ENCODE data around the gene SLAMF8. TPM values are rescaled to one million over a fixed set of nuclear protein-coding genes. Genes with fewer than 3 reads are reported as not detected.

The SLAMF8 gene
- total and polyA plus RNA-seq, 2 of the 8 experiments (the other 6 are each of a cell fraction or from before 2014, with no cell fraction given) = not detected

DNA sequence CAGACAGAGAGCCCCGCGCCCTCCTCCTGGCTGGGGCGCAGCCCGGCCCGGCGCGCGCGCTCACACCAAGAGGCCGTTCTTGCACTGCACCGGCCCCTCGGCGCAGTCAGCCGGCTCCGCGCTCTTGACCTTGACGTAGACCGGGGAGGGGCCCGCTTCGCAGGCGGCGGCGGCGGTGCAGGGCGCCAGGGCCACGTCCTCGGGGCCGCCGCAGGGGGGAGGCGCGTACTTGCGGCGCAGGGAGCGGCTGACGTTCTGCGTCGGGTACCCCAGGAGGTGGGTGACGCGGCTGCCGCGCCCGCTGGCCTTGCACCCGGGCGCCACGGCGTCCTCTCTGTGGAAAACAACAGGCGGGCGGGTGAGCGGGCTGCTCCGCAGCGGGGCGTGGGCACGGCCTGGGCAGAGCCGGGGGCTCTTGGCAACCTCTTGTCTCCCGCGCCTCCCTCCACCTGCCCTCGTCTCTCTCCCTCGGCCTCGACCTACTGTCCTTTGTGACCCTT is 28.1 kb downstream of the SLAMF8 start:
- 4% methylated on average over 49 of the region's 59 CpGs; no CpG with 5 or more reads in 1 of the 2 experiments for WGBS, 2 experiments (ENCODE audit: extremely low coverage in 1 of 2, insufficient coverage in 1 of 2, insufficient read length in 1 of 2, insufficient replicate concordance in 2 of 2, low coverage in 1 of 2, low lambda C conversion rate in 2 of 2, missing lambda C conversion rate in 1 of 2)
- POLR2A ChIA-PET (ENCODE audit: partially characterized antibody) = no interaction called here
- Histone ChIP-seq H3K36me3 (ENCODE audit: control insufficient read depth in 2 of 4, insufficient read depth in 4 of 4, low read length in 3 of 4) (no peaks in the 10 kb centered on the region), H3K23me2 (ENCODE audit: low read depth, low read length) (peaks cover 10% of the 10 kb centered on the region; the same call in 1 of the 2 replicates), H3K79me2 (ENCODE audit: control insufficient read depth in 1 of 2, insufficient read depth in 2 of 2, low read length in 2 of 2) (no peaks in the 10 kb centered on the region), H2AK5ac (ENCODE audit: low read depth, low read length) (no peak overlapping the region), H3K4me1 (replicated peaks in 1 of 4; ENCODE audit: control insufficient read depth in 3 of 4, insufficient read depth in 4 of 4, low read length in 3 of 4) (no peaks in the 10 kb centered on the region), H2BK12ac (ENCODE audit: low read depth, low read length) (no peak overlapping the region), H2BK20ac (ENCODE audit: low read length) (no peak overlapping the region), H2AFZ (ENCODE audit: low read length) (peak overlapping the region; percentile 38), H4K5ac (ENCODE audit: insufficient read length, low read depth, low read length) (no peak overlapping the region), H2BK5ac (ENCODE audit: low read depth, low read length) (no peak overlapping the region), H4K20me1 (replicated peaks in 1 of 2; ENCODE audit: control insufficient read depth in 1 of 2, insufficient read depth in 2 of 2, low read length in 2 of 2) (no peaks in the 10 kb centered on the region), H3K9me3 (ENCODE audit: insufficient read depth in 2 of 2, low read depth in 1 of 2, low read length in 1 of 2) (no peaks in the 10 kb centered on the region; a peak in 1 of 4 replicates), H3K56ac (replicated peaks; ENCODE audit: insufficient read length, low read depth, low read length) (no peak overlapping the region), H4K8ac (ENCODE audit: extremely low read depth, insufficient read depth, low read length) (peak overlapping the region; percentile 45; the same call in 1 of the 2 replicates), H3K4ac (replicated peaks; ENCODE audit: insufficient read length, low read depth, low read length) (no peak overlapping the region), H3K27me3 (replicated peaks in 1 of 4; ENCODE audit: control insufficient read depth in 3 of 4, extremely low read depth in 1 of 4, insufficient read depth in 3 of 4, low read length in 3 of 4) (peaks cover 7 to 33% (median 24%) of the 10 kb centered on the region in 4 experiments), H3K9ac (replicated peaks in 1 of 4; ENCODE audit: extremely low read depth in 1 of 4, low read depth in 3 of 4, low read length in 3 of 4) (peak overlapping the region in 1 of 4 experiments; percentile 16; a peak in 2 of 7 replicates), H4K91ac (replicated peaks; ENCODE audit: insufficient read length, low read length) (no peak overlapping the region), H3K4me3 (ENCODE audit: extremely low read depth in 1 of 4, insufficient read depth in 2 of 4, low read depth in 3 of 4, low read length in 4 of 4) (peak overlapping the region; percentile 38 to 84 (median 53)), H3K4me2 (ENCODE audit: insufficient read depth in 1 of 2, low read depth in 2 of 2, low read length in 2 of 2) (peak overlapping the region; percentile 59 to 90), H3K79me1 (ENCODE audit: low read depth, low read length) (no peaks in the 10 kb centered on the region), H2BK120ac (replicated peaks; ENCODE audit: low read depth, low read length) (no peak overlapping the region), H3K27ac (ENCODE audit: low read depth, low read length) (no peak overlapping the region), H2BK15ac (ENCODE audit: low read length) (no peak overlapping the region), H3K14ac (ENCODE audit: insufficient read length) (no peak overlapping the region), H3K18ac (ENCODE audit: extremely low read depth, low read length) (peak overlapping the region; percentile 82; the same call in 1 of the 2 replicates), H3K23ac (ENCODE audit: insufficient read length) (no peak overlapping the region)
- FAIRE-seq = no peak
- peak in 1 of 2 experiments; percentile 73 for DNase-seq (ENCODE audit: low read depth in 1 of 2, low spot score in 2 of 2)
- CTCF ChIA-PET (ENCODE audit: partially characterized antibody) = interaction anchor here (0.7 to 8.4 kb wide), 6 partner anchors 24 to 153 kb away, joined by 3 to 107 read pairs (median 4); partner anchors contain the start of genes DUSP23 and SLAMF8
- TF ChIP-seq SP1 (IDR thresholded peaks at IDR 0.05; ENCODE audit: low read depth, low read length) (no peak), GTF2F1 (IDR thresholded peaks at IDR 0.05; ENCODE audit: borderline replicate concordance, low read depth, low read length) (no peak), KDM1A (IDR thresholded peaks at IDR 0.05; ENCODE audit: borderline replicate concordance, low read length) (no peak), EZH2 (IDR thresholded peaks at IDR 0.05; ENCODE audit: low read depth, low read length, severe bottlenecking) (peak; percentile 66), RBBP5 (IDR thresholded peaks at IDR 0.05; ENCODE audit: borderline replicate concordance, low read depth, low read length) (0 out of 2 replicates have a peak, but pooled peaks have one; percentile 71), ASH2L (IDR thresholded peaks at IDR 0.05; ENCODE audit: low read length) (peak; percentile 3), KDM4A (IDR thresholded peaks at IDR 0.05; ENCODE audit: low read depth, low read length, severe bottlenecking) (peak; percentile 85), SUZ12 (IDR thresholded peaks at IDR 0.05; ENCODE audit: low read length) (peak; percentile 64), JUN (IDR thresholded peaks at IDR 0.05; ENCODE audit: low read depth, low read length) (no peak)
- TF ChIP-seq, protein P1, sequence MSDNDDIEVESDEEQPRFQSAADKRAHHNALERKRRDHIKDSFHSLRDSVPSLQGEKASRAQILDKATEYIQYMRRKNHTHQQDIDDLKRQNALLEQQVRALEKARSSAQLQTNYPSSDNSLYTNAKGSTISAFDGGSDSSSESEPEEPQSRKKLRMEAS (IDR thresholded peaks at IDR 0.05) = 0 out of 2 replicates have a peak, but pooled peaks have one; percentile 14
